IMR-90 (cell line): ENCODE results near the gene BCL11A.

ENCODE experiments used
- CTCF ChIP-seq: conservative IDR thresholded peaks from 2 replicates; pipeline ENCODE4 v1.5.1; 2012; ENCODE audit warnings: mild to moderate bottlenecking, low read depth, low read length, improper control_type of control experiment
- FOS ChIP-seq: fragments of 150-350 bp; IDR thresholded peaks from 2 replicates; pipeline ENCODE4 v1.6.1; 2016; ENCODE audit warnings: low read depth, low read length
- POLR2A ChIP-seq: IDR thresholded peaks from 2 replicates; pipeline ENCODE4 v1.6.1; 2012; ENCODE audit warnings: mild to moderate bottlenecking, low read depth, low read length
- RFX5 ChIP-seq: IDR thresholded peaks from 2 replicates; pipeline ENCODE4 v1.8.0; 2012; ENCODE audit warnings: low read depth, mild to moderate bottlenecking, low read length, moderate library complexity

GRCh38 chr2:60406192-60406591 lies 147.3 kb downstream of the BCL11A start:
- TF ChIP-seq FOS, result no peak
- TF ChIP-seq CTCF, result no peak
- no peak for TF ChIP-seq POLR2A
- TF ChIP-seq RFX5, result no peak
